Sigmoid colon (tissue), 7 donors: ENCODE data around the gene PRKCA. TPM values are rescaled to one million over a fixed set of nuclear protein-coding genes. Genes with fewer than 3 reads are reported as not detected.
"Not testable (repeated sequence)": the region's sequence is repeated elsewhere in the genome, so short reads cannot be mapped to it uniquely, and the experiment has no call there.

Source experiments
- DNase-seq: peaks from one replicate; pipeline ENCODE4 v3.0.0-alpha.2; 2019
- H3K27ac ChIP-seq, 4 donors: fragments of 200-600 bp; sonication (generic); one replicate each; pipeline ENCODE4 v1.5.1; 2016 to 2019; ENCODE audit warnings: mild to moderate bottlenecking in 1 of 4
- H3K27me3 ChIP-seq, 3 donors: fragments of 200-600 bp; sonication (generic); one replicate each; pipeline ENCODE4 v1.5.1; 2019; ENCODE audit warnings: mild to moderate bottlenecking in 1 of 3
- H3K36me3 ChIP-seq, 4 donors: fragments of 200-600 bp; sonication (generic); one replicate each; pipeline ENCODE4 v1.5.1; 2016 to 2019
- H3K4me1 ChIP-seq, 4 donors: fragments of 200-600 bp; sonication (generic); one replicate each; pipeline ENCODE4 v1.5.1; 2017 to 2019
- H3K4me3 ChIP-seq, 4 donors: fragments of 200-600 bp; sonication (generic); one replicate each; pipeline ENCODE4 v1.5.1; 2017 to 2019; ENCODE audit warnings: mild to moderate bottlenecking in 2 of 4, moderate library complexity in 1 of 4
- H3K9me3 ChIP-seq, 4 donors: fragments of 200-600 bp in 3 of 4; sonication (generic) in 3 of 4; one replicate each; pipeline versions ENCODE4 v1.5.1 to v1.6.1; 2013 to 2019
- CTCF ChIP-seq, 4 experiments: fragments of 450-650 bp in 3 of 4; fragments of 200-600 bp in 1 of 4; IDR thresholded peaks; one replicate each; pipeline ENCODE4 v1.5.1; 2016 to 2019; ENCODE audit warnings: antibody characterized with exemption in 4 of 4, mild to moderate bottlenecking in 3 of 4, moderate library complexity in 2 of 4
- EP300 ChIP-seq, 4 donors: sonication (generic); formaldehyde crosslinking; IDR thresholded peaks; one replicate each; pipeline ENCODE4 v1.6.1; 2017; ENCODE audit warnings: antibody characterized with exemption in 4 of 4
- POLR2A ChIP-seq, 2 donors: fragments of 450-650 bp; IDR thresholded peaks; one replicate each; pipeline ENCODE4 v1.6.1; 2016; ENCODE audit warnings: antibody characterized with exemption in 2 of 2, mild to moderate bottlenecking in 2 of 2, moderate library complexity in 2 of 2
- POLR2AphosphoS5 ChIP-seq, 4 donors: sonication (generic); formaldehyde crosslinking; IDR thresholded peaks; one replicate each; pipeline ENCODE4 v1.6.1; 2017; ENCODE audit warnings: antibody characterized with exemption in 4 of 4
- WGBS, 2 donors: extraction: QIAGEN DNeasy Blood & Tissue Kit; methylation state at CpG; one replicate each; pipeline ENCODE4 v1.1.7; 2013; 5-methylcytosine and 5-hydroxymethylcytosine counted together
- intact Hi-C: fragments of 100-400 bp; cut with DNase I; formaldehyde crosslinking; loops from one replicate; pipeline ENCODE4 v1.15.1; 2023
- polyA plus RNA-seq, 3 donors: library from polyadenylated mRNA; stranded (reverse); fragments of 200-250 nt; gene quantifications; one replicate each; pipeline ENCODE4 v1.2.3, GENCODE V29; 2013
- total RNA-seq, 4 donors: library from RNA; depleted of rRNA; stranded (reverse); fragments of >200 nt; gene quantifications; one replicate each; pipeline ENCODE4 v1.1.0, GENCODE V29; 2016
- donor health status: healthy with polysubstance abuse.
- donor health status: Bipolar disorder and iron deficiency.
- donor health status: healthy.

PRKCA gene
- total and polyA plus RNA-seq, 7 donors = 6.6 to 58.4 (median 42.6) TPM

GRCh38 chr17:66474806-66475497 is 172.5 kb downstream of the PRKCA start:
- intact Hi-C loops = no loop called here
- Histone ChIP-seq H3K27me3 (no peaks in the 10 kb centered on the region), H3K36me3 (no peaks in the 10 kb centered on the region)

GRCh38 chr17:66476014-66476413 is 173.6 kb downstream of the PRKCA start:
- TF ChIP-seq POLR2A (IDR thresholded peaks at IDR 0.05) (no peak), EP300 (IDR thresholded peaks at IDR 0.05) (no peak), POLR2AphosphoS5 (IDR thresholded peaks at IDR 0.05) (no peak)
- intact Hi-C loops = no loop called here
- Histone ChIP-seq H3K27ac (no peak overlapping the region), H3K9me3 (no peaks in the 10 kb centered on the region), H3K27me3 (no peaks in the 10 kb centered on the region), H3K36me3 (no peaks in the 10 kb centered on the region), H3K4me3 (no peak overlapping the region), H3K4me1 (peaks cover 0 to 19% (median 3%) of the 10 kb centered on the region in 4 donors)
- no peak for DNase-seq
- 94 to 96% methylated on average over 6 of the region's 6 CpGs for WGBS, 2 donors

More at GRCh38 chr17:66474806-66475497, 172.5 kb downstream of the PRKCA start:
- H3K4me1 ChIP-seq = peaks cover 0 to 27% (median 9%) of the 10 kb centered on the region in 4 donors
- H3K27ac ChIP-seq = no peak overlapping the region
- DNase-seq = no peak
- 85 to 86% methylated on average over 8 of the region's 8 CpGs for WGBS, 2 donors
- no peaks in the 10 kb centered on the region for H3K9me3 ChIP-seq
- H3K4me3 ChIP-seq = no peak overlapping the region
- TF ChIP-seq EP300 (IDR thresholded peaks at IDR 0.05) = no peak

GRCh38 chr17:66477615-66478283 is 175.3 kb downstream of the PRKCA start:
- DNase-seq = no peak
- Histone ChIP-seq H3K4me1 (peaks cover 0 to 11% (median 2%) of the 10 kb centered on the region in 4 donors), H3K36me3 (no peaks in the 10 kb centered on the region), H3K4me3 (no peak overlapping the region), H3K27ac (no peak overlapping the region), H3K27me3 (no peaks in the 10 kb centered on the region), H3K9me3 (no peaks in the 10 kb centered on the region)
- intact Hi-C loops = no loop called here
- no peak for TF ChIP-seq EP300 (IDR thresholded peaks at IDR 0.05)
- 89 to 94% methylated on average over 11 of the region's 11 CpGs for WGBS, 2 donors

GRCh38 chr17:66479230-66479889 is 176.9 kb downstream of the PRKCA start:
- H3K9me3 ChIP-seq, H3K27ac ChIP-seq, H3K27me3 ChIP-seq, DNase-seq, H3K4me1 ChIP-seq, H3K36me3 ChIP-seq, intact Hi-C loops, H3K4me3 ChIP-seq: not testable (repeated sequence)
- WGBS, 2 donors = 88 to 95% methylated on average over 2 of the region's 2 CpGs

- no peak for DNase-seq
- H3K9me3 ChIP-seq = no peaks in the 10 kb centered on the region
- H3K36me3 ChIP-seq = no peaks in the 10 kb centered on the region
- H3K27ac ChIP-seq = no peak overlapping the region
- 82 to 90% methylated on average over 5 of the region's 5 CpGs for WGBS, 2 donors
- H3K4me3 ChIP-seq = no peak overlapping the region
- TF ChIP-seq POLR2AphosphoS5 (IDR thresholded peaks at IDR 0.05) (no peak), CTCF (IDR thresholded peaks at IDR 0.05) (no peak), EP300 (IDR thresholded peaks at IDR 0.05) (no peak)
- intact Hi-C loops = no loop called here
- no peaks in the 10 kb centered on the region for H3K27me3 ChIP-seq
- peaks cover 0 to 4% (median under 1%) of the 10 kb centered on the region in 4 donors for H3K4me1 ChIP-seq
These were observed 177.8 kb downstream of the PRKCA start for GRCh38 chr17:66480243-66480642.

- Histone ChIP-seq H3K4me3 (no peak overlapping the region), H3K27ac (no peak overlapping the region), H3K27me3 (no peaks in the 10 kb centered on the region), H3K4me1 (peaks cover 0 to 3% (median under 1%) of the 10 kb centered on the region in 4 donors), H3K9me3 (no peaks in the 10 kb centered on the region), H3K36me3 (no peaks in the 10 kb centered on the region)
- intact Hi-C loops = no loop called here
- TF ChIP-seq EP300 (IDR thresholded peaks at IDR 0.05) (no peak), POLR2A (IDR thresholded peaks at IDR 0.05) (no peak), POLR2AphosphoS5 (IDR thresholded peaks at IDR 0.05) (no peak), CTCF (IDR thresholded peaks at IDR 0.05) (no peak)
- 95 to 97% methylated on average over 7 of the region's 7 CpGs for WGBS, 2 donors
- no peak for DNase-seq
These were observed 178.4 kb downstream of the PRKCA start for GRCh38 chr17:66480802-66481201.
